Measurements from ENCODE around the gene MMS19.

DNA sequence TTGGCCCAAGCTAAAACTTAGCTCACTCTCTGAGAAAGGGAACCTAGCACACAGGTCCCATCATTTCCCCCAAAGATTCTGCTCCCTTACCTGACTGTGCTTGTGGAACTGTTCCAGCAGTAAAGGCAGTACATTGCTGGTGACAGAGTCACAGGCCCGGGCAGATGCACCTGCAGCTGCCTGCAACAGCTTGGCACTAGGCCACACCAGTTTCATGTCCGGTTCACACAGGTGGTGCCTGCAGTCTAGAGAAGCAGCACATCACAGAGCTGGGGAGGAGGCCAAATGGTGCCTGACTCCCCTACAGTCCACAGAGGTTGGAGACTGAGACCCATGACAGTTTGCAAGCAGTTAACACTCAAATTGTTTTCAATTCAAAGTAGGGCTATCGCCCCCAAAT is 30.1 kb downstream of the MMS19 start:
- TF ChIP-seq, protein P1, sequence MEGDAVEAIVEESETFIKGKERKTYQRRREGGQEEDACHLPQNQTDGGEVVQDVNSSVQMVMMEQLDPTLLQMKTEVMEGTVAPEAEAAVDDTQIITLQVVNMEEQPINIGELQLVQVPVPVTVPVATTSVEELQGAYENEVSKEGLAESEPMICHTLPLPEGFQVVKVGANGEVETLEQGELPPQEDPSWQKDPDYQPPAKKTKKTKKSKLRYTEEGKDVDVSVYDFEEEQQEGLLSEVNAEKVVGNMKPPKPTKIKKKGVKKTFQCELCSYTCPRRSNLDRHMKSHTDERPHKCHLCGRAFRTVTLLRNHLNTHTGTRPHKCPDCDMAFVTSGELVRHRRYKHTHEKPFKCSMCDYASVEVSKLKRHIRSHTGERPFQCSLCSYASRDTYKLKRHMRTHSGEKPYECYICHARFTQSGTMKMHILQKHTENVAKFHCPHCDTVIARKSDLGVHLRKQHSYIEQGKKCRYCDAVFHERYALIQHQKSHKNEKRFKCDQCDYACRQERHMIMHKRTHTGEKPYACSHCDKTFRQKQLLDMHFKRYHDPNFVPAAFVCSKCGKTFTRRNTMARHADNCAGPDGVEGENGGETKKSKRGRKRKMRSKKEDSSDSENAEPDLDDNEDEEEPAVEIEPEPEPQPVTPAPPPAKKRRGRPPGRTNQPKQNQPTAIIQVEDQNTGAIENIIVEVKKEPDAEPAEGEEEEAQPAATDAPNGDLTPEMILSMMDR (IDR thresholded peaks at IDR 0.05 in 4 of 5, conservative IDR thresholded peaks at IDR 0.05 in 1 of 5): no peak
- no peak for TF ChIP-seq POLR2A (IDR thresholded peaks at IDR 0.05)
